ENCODE results near the gene COG5.

GRCh38 chr7:107264723-107265122 is 299.0 kb downstream of the COG5 start:
- TF ChIP-seq CTCF (IDR thresholded peaks at IDR 0.05) (no peak), POLR2A (IDR thresholded peaks at IDR 0.05) (no peak), POLR2AphosphoS5 (IDR thresholded peaks at IDR 0.05; ENCODE audit: insufficient read depth in 1 of 2, low read depth in 1 of 2) (no peak)
